Mesodermal cell (in vitro differentiated cells): Measurements from ENCODE around the gene LILRB1.
"Not testable (repeated sequence)": the region's sequence is repeated elsewhere in the genome, so short reads cannot be mapped to it uniquely, and the experiment has no call there.

ENCODE experiments used
- H3K27ac ChIP-seq: 2 replicates; pipeline ENCODE4 v1.7.0; 2013; ENCODE audit warnings: mild to moderate bottlenecking, low read depth, low read length, moderate library complexity; ENCODE audit not compliant: severe bottlenecking
- H3K36me3 ChIP-seq: 2 replicates; pipeline ENCODE4 v1.7.1; 2013; ENCODE audit warnings: mild to moderate bottlenecking, low read length, moderate library complexity; ENCODE audit not compliant: control insufficient read depth, insufficient read depth
- H3K4me1 ChIP-seq: one replicate; pipeline ENCODE4 v1.7.1; 2013; ENCODE audit warnings: mild to moderate bottlenecking, low read length; ENCODE audit not compliant: insufficient read depth, control insufficient read depth, poor library complexity, severe bottlenecking
- H3K4me3 ChIP-seq: 2 replicates; pipeline ENCODE4 v1.7.0; 2013; ENCODE audit warnings: low read length, control low read depth, mild to moderate bottlenecking; ENCODE audit not compliant: insufficient read depth, poor library complexity, severe bottlenecking; ENCODE audit errors: extremely low read depth
- H3K9me3 ChIP-seq: 2 replicates; pipeline ENCODE4 v1.7.1; 2013; ENCODE audit warnings: mild to moderate bottlenecking, low read length, moderate library complexity; ENCODE audit not compliant: control insufficient read depth
- WGBS, 2 experiments: methylation state at CpG; one replicate each; pipeline ENCODE4 v1.1.5; 2013; ENCODE audit warnings: missing lambda C conversion rate in 2 of 2; ENCODE audit not compliant: insufficient coverage in 2 of 2; 5-methylcytosine and 5-hydroxymethylcytosine counted together

The LILRB1 gene

GRCh38 chr19:54624934-54625730 lies 5.2 kb upstream of the LILRB1 start:
- H3K27ac ChIP-seq, H3K4me1 ChIP-seq, H3K4me3 ChIP-seq, H3K36me3 ChIP-seq: not testable (repeated sequence)
- 61 to 73% methylated on average over 6 to 8 of the region's 15 CpGs for WGBS, 2 experiments
- H3K9me3 ChIP-seq = peaks cover 59% of the 10 kb centered on the region

- Histone ChIP-seq H3K4me1 (no peaks in the 10 kb centered on the region), H3K36me3 (no peaks in the 10 kb centered on the region), H3K4me3 (no peak overlapping the region), H3K27ac (no peak overlapping the region), H3K9me3 (peaks cover 55% of the 10 kb centered on the region)
- WGBS, 2 experiments = 64 to 75% methylated on average over 7 to 8 of the region's 8 CpGs
Measured at GRCh38 chr19:54626757-54627156, 3.5 kb upstream of the LILRB1 start.

GRCh38 chr19:54627912-54628311 lies 2.4 kb upstream of the LILRB1 start:
- 58 to 79% methylated on average over 3 of the region's 4 CpGs for WGBS, 2 experiments
- H3K4me3 ChIP-seq, H3K27ac ChIP-seq, H3K4me1 ChIP-seq, H3K36me3 ChIP-seq: not testable (repeated sequence)
- H3K9me3 ChIP-seq = peaks cover 61% of the 10 kb centered on the region

- Histone ChIP-seq H3K4me3 (no peak overlapping the region), H3K27ac (no peak overlapping the region), H3K36me3 (no peaks in the 10 kb centered on the region), H3K4me1 (no peaks in the 10 kb centered on the region), H3K9me3 (peaks cover 54% of the 10 kb centered on the region)
- 36 to 40% methylated on average over 2 to 3 of the region's 6 CpGs for WGBS, 2 experiments
Measured at GRCh38 chr19:54630782-54631181, 498 bp downstream of the LILRB1 start.

- WGBS, 2 experiments = 60 to 75% methylated on average over 10 to 17 of the region's 23 CpGs
Measured at GRCh38 chr19:54631489-54632337, 1.4 kb downstream of the LILRB1 start.

GRCh38 chr19:54632517-54632916 lies 2.2 kb downstream of the LILRB1 start:
- H3K9me3 ChIP-seq = peaks cover 43% of the 10 kb centered on the region
- H3K4me3 ChIP-seq, H3K27ac ChIP-seq, H3K4me1 ChIP-seq, H3K36me3 ChIP-seq: not testable (repeated sequence)
- WGBS, 2 experiments = 90% methylated on average over 7 to 8 of the region's 16 CpGs

More at GRCh38 chr19:54631489-54632337, 1.4 kb downstream of the LILRB1 start:
- not testable (repeated sequence) for H3K36me3 ChIP-seq, H3K4me1 ChIP-seq, H3K4me3 ChIP-seq, H3K27ac ChIP-seq
- H3K9me3 ChIP-seq = peaks cover 51% of the 10 kb centered on the region

- Histone ChIP-seq H3K4me3 (no peak overlapping the region), H3K27ac (no peak overlapping the region), H3K4me1 (no peaks in the 10 kb centered on the region), H3K36me3 (no peaks in the 10 kb centered on the region), H3K9me3 (peaks cover 34% of the 10 kb centered on the region)
- WGBS, 2 experiments = 83 to 84% methylated on average over 1 to 2 of the region's 7 CpGs
Measured at GRCh38 chr19:54633401-54633800, 3.1 kb downstream of the LILRB1 start.

- WGBS, 2 experiments = 66 to 79% methylated on average over 6 to 9 of the region's 12 CpGs
- H3K36me3 ChIP-seq, H3K4me3 ChIP-seq, H3K4me1 ChIP-seq, H3K27ac ChIP-seq: not testable (repeated sequence)
- peaks cover 26% of the 10 kb centered on the region for H3K9me3 ChIP-seq
Measured at GRCh38 chr19:54636081-54636480, 5.8 kb downstream of the LILRB1 start.

- WGBS, 2 experiments = 88 to 89% methylated on average over 16 to 17 of the region's 18 CpGs
- Histone ChIP-seq H3K27ac (no peak overlapping the region), H3K9me3 (peaks cover 6% of the 10 kb centered on the region), H3K4me3 (no peak overlapping the region), H3K4me1 (no peaks in the 10 kb centered on the region), H3K36me3 (no peaks in the 10 kb centered on the region)
Measured at GRCh38 chr19:54638683-54639082, 8.4 kb downstream of the LILRB1 start.

- 20 to 70% methylated on average over 1 to 3 of the region's 5 CpGs for WGBS, 2 experiments
- not testable (repeated sequence) for H3K36me3 ChIP-seq, H3K4me3 ChIP-seq, H3K27ac ChIP-seq, H3K4me1 ChIP-seq
- H3K9me3 ChIP-seq = peaks cover 13% of the 10 kb centered on the region
Measured at GRCh38 chr19:54642953-54643352, 12.7 kb downstream of the LILRB1 start.

GRCh38 chr19:54643583-54643982 lies 13.3 kb downstream of the LILRB1 start:
- H3K4me3 ChIP-seq, H3K27ac ChIP-seq, H3K4me1 ChIP-seq, H3K36me3 ChIP-seq: not testable (repeated sequence)
- peaks cover 19% of the 10 kb centered on the region for H3K9me3 ChIP-seq
- WGBS, 2 experiments = 30% methylated on average over 2 of the region's 6 CpGs; no CpG with 5 or more reads in 1 of the 2 experiments
